Astrocyte (in vitro differentiated cells and primary cell): ENCODE data around the gene AFF3. TPM values are rescaled to one million over a fixed set of nuclear protein-coding genes. Genes with fewer than 3 reads are reported as not detected.

ENCODE experiments used
- DNase-seq: peaks from one replicate; pipeline ENCODE4 v3.0.0-alpha.2; 2010; ENCODE audit warnings: low read depth
- FAIRE-seq: peaks from 2 replicates; lab custom pipeline; 2011; peaks lifted over from hg19 to GRCh38; lab: Jason Lieb, UNC
- H2AFZ ChIP-seq: 2 replicates; pipeline ENCODE4 v1.6.0; 2012; ENCODE audit warnings: low read depth, low read length, inconsistent platforms
- H3K27ac ChIP-seq: 2 replicates; pipeline ENCODE4 v1.5.1; 2011; ENCODE audit warnings: low read depth, low read length, inconsistent platforms
- H3K27me3 ChIP-seq: 2 replicates; pipeline ENCODE4 v1.6.0; 2011; ENCODE audit warnings: low read length, inconsistent platforms; ENCODE audit not compliant: insufficient read depth
- H3K36me3 ChIP-seq: 2 replicates; pipeline ENCODE4 v1.5.1; 2011; ENCODE audit warnings: low read length, inconsistent platforms; ENCODE audit not compliant: insufficient read depth
- H3K4me1 ChIP-seq: 2 replicates; pipeline ENCODE4 v1.5.1; 2011; ENCODE audit warnings: low read length, inconsistent platforms; ENCODE audit not compliant: insufficient read depth
- H3K4me2 ChIP-seq: 2 replicates; pipeline ENCODE4 v1.6.0; 2012; ENCODE audit warnings: low read length, inconsistent platforms
- H3K4me3 ChIP-seq: 2 replicates; pipeline ENCODE4 v1.5.1; 2011; ENCODE audit warnings: low read depth, mild to moderate bottlenecking, low read length, inconsistent platforms; ENCODE audit not compliant: insufficient read depth
- H3K79me2 ChIP-seq: 2 replicates; pipeline ENCODE4 v1.6.0; 2012; ENCODE audit warnings: mild to moderate bottlenecking, low read length, inconsistent platforms; ENCODE audit not compliant: insufficient read depth
- H3K9ac ChIP-seq: 2 replicates; pipeline ENCODE4 v1.6.0; 2012; ENCODE audit warnings: mild to moderate bottlenecking, low read length, inconsistent platforms
- H3K9me3 ChIP-seq: 2 replicates; pipeline ENCODE4 v1.5.1; 2012; ENCODE audit warnings: low read depth, mild to moderate bottlenecking, low read length, inconsistent platforms; ENCODE audit not compliant: insufficient read depth
- H4K20me1 ChIP-seq: 2 replicates; pipeline ENCODE4 v1.6.0; 2012; ENCODE audit warnings: low read length, inconsistent platforms; ENCODE audit not compliant: insufficient read depth
- H3K27ac Mint-ChIP-seq: one replicate; pipeline ENCODE4 v1.8.0; 2021; ENCODE audit warnings: mild to moderate bottlenecking, mixed read lengths; ENCODE audit not compliant: unreplicated experiment
- H3K27me3 Mint-ChIP-seq: one replicate; pipeline ENCODE4 v1.8.0; 2021; ENCODE audit warnings: low read depth, mixed read lengths; ENCODE audit not compliant: unreplicated experiment
- H3K36me3 Mint-ChIP-seq: one replicate; pipeline ENCODE4 v1.8.0; 2021; ENCODE audit warnings: low read depth, mixed read lengths; ENCODE audit not compliant: unreplicated experiment
- H3K4me1 Mint-ChIP-seq: one replicate; pipeline ENCODE4 v1.8.0; 2021; ENCODE audit warnings: low read depth, mixed read lengths; ENCODE audit not compliant: unreplicated experiment
- H3K4me3 Mint-ChIP-seq: one replicate; pipeline ENCODE4 v1.8.0; 2021; ENCODE audit warnings: mild to moderate bottlenecking, moderate library complexity, mixed read lengths; ENCODE audit not compliant: unreplicated experiment
- H3K9me3 Mint-ChIP-seq: one replicate; pipeline ENCODE4 v1.8.0; 2021; ENCODE audit warnings: mild to moderate bottlenecking, mixed read lengths; ENCODE audit not compliant: unreplicated experiment
- CTCF ChIP-seq: IDR thresholded peaks from 2 replicates; pipeline ENCODE4 v1.5.1; 2011; ENCODE audit warnings: low read depth, mild to moderate bottlenecking, inconsistent platforms, low read length, moderate library complexity; ENCODE audit not compliant: insufficient read depth
- EZH2 ChIP-seq: IDR thresholded peaks from 2 replicates; pipeline ENCODE4 v1.6.1; 2012; ENCODE audit warnings: mild to moderate bottlenecking, low read length, inconsistent platforms; ENCODE audit not compliant: insufficient read depth
- total RNA-seq: library from RNA; stranded (reverse); gene quantifications from 2 replicates; pipeline ENCODE4 v1.2.1, GENCODE V29; 2021

Gene AFF3
- total RNA-seq, 1 donor from 2014 or later, result 14.7 TPM

- DNase-seq, result no peak
- H3K36me3 ChIP-seq, result peaks cover 3% of the 10 kb centered on the region
- H3K79me2 ChIP-seq, result no peaks in the 10 kb centered on the region
- no peaks in the 10 kb centered on the region for H3K9me3 ChIP-seq
- no peak overlapping the region for H3K27ac ChIP-seq
- no peaks in the 10 kb centered on the region for H3K4me1 ChIP-seq
- no peak overlapping the region for H3K9ac ChIP-seq
- H4K20me1 ChIP-seq, result no peaks in the 10 kb centered on the region
- H2AFZ ChIP-seq, result no peak overlapping the region
- H3K4me1 Mint-ChIP-seq, result peaks cover 14% of the 10 kb centered on the region
- H3K27me3 ChIP-seq, result no peaks in the 10 kb centered on the region
- H3K9me3 Mint-ChIP-seq, result peaks cover 2% of the 10 kb centered on the region
- H3K27ac Mint-ChIP-seq, result no peak overlapping the region
- no peak overlapping the region for H3K4me2 ChIP-seq
- no peak for FAIRE-seq
- TF ChIP-seq CTCF, result no peak
- TF ChIP-seq EZH2, result no peak
- no peaks in the 10 kb centered on the region for H3K27me3 Mint-ChIP-seq
- peaks cover 3% of the 10 kb centered on the region for H3K36me3 Mint-ChIP-seq
- H3K4me3 Mint-ChIP-seq, result no peak overlapping the region
- H3K4me3 ChIP-seq, result no peak overlapping the region
Measured at GRCh38 chr2:99956232-99957030, 186.0 kb downstream of the AFF3 start.

- no peaks in the 10 kb centered on the region for H4K20me1 ChIP-seq
- Mint-ChIP-seq H3K27me3 (no peaks in the 10 kb centered on the region), H3K4me1 (peaks cover 9% of the 10 kb centered on the region), H3K9me3 (peaks cover 2% of the 10 kb centered on the region), H3K36me3 (peaks cover 3% of the 10 kb centered on the region), H3K4me3 (no peak overlapping the region), H3K27ac (no peak overlapping the region)
- H3K27me3 ChIP-seq, result no peaks in the 10 kb centered on the region
- H3K9me3 ChIP-seq, result no peaks in the 10 kb centered on the region
- H3K27ac ChIP-seq, result no peak overlapping the region
- H3K79me2 ChIP-seq, result no peaks in the 10 kb centered on the region
- H3K36me3 ChIP-seq, result peaks cover 3% of the 10 kb centered on the region
- no peak overlapping the region for H2AFZ ChIP-seq
- no peak overlapping the region for H3K4me3 ChIP-seq
- H3K4me2 ChIP-seq, result no peak overlapping the region
- no peak for DNase-seq
- no peak for FAIRE-seq
- no peak overlapping the region for H3K9ac ChIP-seq
- no peak for TF ChIP-seq EZH2
- TF ChIP-seq CTCF, result no peak
- H3K4me1 ChIP-seq, result no peaks in the 10 kb centered on the region
Measured at GRCh38 chr2:99953750-99954149, 188.6 kb downstream of the AFF3 start.

GRCh38 chr2:99949963-99950362, 192.4 kb downstream of the AFF3 start:
- no peak overlapping the region for H2AFZ ChIP-seq
- H3K4me2 ChIP-seq, result no peak overlapping the region
- H4K20me1 ChIP-seq, result no peaks in the 10 kb centered on the region
- Mint-ChIP-seq H3K27me3 (no peaks in the 10 kb centered on the region), H3K9me3 (peaks cover 2% of the 10 kb centered on the region), H3K4me3 (no peak overlapping the region), H3K27ac (no peak overlapping the region), H3K4me1 (no peaks in the 10 kb centered on the region), H3K36me3 (peaks cover 2% of the 10 kb centered on the region)
- no peaks in the 10 kb centered on the region for H3K27me3 ChIP-seq
- no peak for TF ChIP-seq EZH2
- no peak for TF ChIP-seq CTCF
- DNase-seq (no peak), FAIRE-seq (no peak)
- no peak overlapping the region for H3K27ac ChIP-seq
- H3K9ac ChIP-seq, result no peak overlapping the region
- no peak overlapping the region for H3K4me3 ChIP-seq
- H3K79me2 ChIP-seq, result no peaks in the 10 kb centered on the region
- no peaks in the 10 kb centered on the region for H3K9me3 ChIP-seq
- H3K4me1 ChIP-seq, result no peaks in the 10 kb centered on the region
- no peaks in the 10 kb centered on the region for H3K36me3 ChIP-seq
